SIG-M5 (cell line): ENCODE data around the gene ADARB2.

Experiments
- DNase-seq: peaks from one replicate; lab custom pipeline; 2025; lab: John Stamatoyannopoulos, UW

ADARB2 gene

GRCh38 chr10:1130995-1131790, 606.1 kb downstream of the ADARB2 start:
- DNase-seq = no peak

GRCh38 chr10:1130226-1130625, 607.1 kb downstream of the ADARB2 start:
- no peak for DNase-seq

- no peak for DNase-seq
Measured at GRCh38 chr10:1128649-1129048, 608.7 kb downstream of the ADARB2 start.

- DNase-seq = no peak
Measured at GRCh38 chr10:1128115-1128514, 609.2 kb downstream of the ADARB2 start.

- no peak for DNase-seq
Measured at GRCh38 chr10:1127629-1128028, 609.7 kb downstream of the ADARB2 start.
